Activated CD4-positive, alpha-beta T cell treated with anti-CD3 and anti-CD28 coated beads for 1 hour (primary cell): ENCODE results near the gene METTL27.
"Not testable (repeated sequence)": the region's sequence is repeated elsewhere in the genome, so short reads cannot be mapped to it uniquely, and the experiment has no call there.

Experiments
- DNase-seq: peaks from one replicate; pipeline ENCODE4 v3.0.0-alpha.2; 2020

Gene METTL27

DNA sequence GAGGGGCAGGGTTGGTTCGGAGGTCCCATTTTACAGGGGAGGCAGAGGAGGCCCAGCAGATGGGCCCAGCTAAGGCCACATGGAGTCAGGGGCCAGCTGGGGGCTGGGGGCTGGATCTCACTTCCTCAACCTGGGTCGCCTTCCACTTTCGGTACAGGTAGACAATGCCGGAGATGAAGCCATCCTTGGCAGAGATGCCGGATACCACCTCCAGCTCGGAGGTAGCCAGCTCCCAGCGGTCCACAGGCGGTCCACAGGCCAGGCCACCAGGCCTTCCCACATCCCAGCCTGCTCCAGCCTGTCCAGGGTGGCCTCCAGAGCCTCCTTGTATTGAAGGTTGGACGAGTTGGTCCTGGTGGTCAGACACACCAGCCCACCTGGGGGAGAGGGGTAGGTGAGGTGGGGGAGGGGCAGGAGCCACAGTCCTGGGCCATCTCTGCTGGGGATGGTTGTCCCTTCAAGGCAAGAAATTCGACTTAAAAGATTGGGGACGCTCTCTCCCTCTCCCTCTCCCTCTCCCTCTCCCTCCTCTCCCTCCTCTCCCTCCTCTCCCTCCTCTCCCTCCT lies 7.6 kb downstream of the METTL27 start:
- no peak for DNase-seq

DNA sequence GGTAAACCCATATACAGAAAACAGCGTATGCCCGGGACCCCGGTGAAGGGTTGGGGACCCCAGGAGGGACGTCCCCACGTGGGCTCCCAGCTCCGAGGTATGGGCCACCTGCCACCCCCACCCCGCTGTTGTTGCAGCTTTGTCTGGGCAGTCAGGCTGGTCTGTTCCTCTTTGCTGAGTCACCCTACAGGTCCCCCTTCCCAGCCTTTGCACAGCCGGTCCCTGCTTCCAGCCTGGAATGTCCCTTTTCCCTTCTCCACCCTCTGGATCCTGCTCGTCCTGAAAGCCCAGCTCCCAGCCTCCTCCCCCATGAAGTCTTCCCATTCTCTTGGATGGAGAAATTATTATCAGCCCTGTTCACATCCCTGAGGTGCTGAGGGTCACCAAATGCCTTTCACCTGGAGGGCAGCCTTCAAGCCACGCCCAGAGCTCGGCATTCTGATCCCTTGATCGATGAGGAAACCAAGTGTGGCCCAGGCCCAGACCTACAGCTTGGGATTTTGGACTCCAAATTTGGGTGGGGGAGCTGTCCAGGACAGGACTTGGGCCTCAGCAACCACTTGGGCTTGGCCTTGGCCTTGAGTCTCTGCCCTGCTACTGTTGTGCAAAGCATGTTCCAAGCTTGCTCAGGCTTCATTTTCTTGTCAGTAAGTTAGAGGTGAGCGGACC lies 8.9 kb downstream of the METTL27 start:
- DNase-seq, result no peak

GRCh38 chr7:73832806-73833205 lies 9.5 kb downstream of the METTL27 start:
- no peak for DNase-seq

- DNase-seq, result no peak
These were observed 10.3 kb downstream of the METTL27 start for GRCh38 chr7:73831834-73832651.

DNA sequence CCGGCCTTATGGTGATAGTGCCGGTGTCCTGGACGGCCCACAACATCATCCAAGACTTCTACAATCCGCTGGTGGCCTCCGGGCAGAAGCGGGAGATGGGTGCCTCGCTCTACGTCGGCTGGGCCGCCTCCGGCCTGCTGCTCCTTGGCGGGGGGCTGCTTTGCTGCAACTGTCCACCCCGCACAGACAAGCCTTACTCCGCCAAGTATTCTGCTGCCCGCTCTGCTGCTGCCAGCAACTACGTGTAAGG lies 10.8 kb downstream of the METTL27 start:
- DNase-seq, result no peak

DNA sequence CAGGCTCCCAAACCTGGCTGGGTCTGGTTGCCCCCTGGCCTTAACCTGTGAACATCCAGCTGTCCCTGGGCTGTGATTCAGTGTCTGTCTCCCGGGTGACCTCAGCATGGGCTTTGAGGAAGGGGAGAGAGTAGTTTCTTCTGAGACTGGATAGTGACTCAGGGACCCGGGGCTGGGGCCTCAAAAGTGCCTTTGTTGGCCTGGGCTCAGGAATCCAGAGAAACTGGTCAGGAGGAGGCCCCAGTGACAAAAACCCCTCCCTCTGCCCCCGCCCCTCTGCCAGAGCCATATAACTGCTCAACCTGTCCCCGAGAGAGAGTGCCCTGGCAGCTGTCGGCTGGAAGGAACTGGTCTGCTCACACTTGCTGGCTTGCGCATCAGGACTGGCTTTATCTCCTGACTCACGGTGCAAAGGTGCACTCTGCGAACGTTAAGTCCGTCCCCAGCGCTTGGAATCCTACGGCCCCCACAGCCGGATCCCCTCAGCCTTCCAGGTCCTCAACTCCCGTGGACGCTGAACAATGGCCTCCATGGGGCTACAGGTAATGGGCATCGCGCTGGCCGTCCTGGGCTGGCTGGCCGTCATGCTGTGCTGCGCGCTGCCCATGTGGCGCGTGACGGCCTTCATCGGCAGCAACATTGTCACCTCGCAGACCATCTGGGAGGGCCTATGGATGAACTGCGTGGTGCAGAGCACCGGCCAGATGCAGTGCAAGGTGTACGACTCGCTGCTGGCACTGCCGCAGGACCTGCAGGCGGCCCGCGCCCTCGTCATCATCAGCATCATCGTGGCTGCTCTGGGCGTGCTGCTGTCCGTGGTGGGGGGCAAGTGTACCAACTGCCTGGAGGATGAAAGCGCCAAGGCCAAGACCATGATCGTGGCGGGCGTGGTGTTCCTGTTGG lies 11.4 kb downstream of the METTL27 start, which contains the start of gene CLDN4:
Gene CLDN4, plus strand, starts transcription at position 316 of the 903 bp plus-strand sequence. Its CDS starts 206 bp downstream, at position 522.
- DNase-seq, result no peak

- no peak for DNase-seq
These were observed 12.2 kb downstream of the METTL27 start for GRCh38 chr7:73829921-73830680.

GRCh38 chr7:73829505-73829904 lies 12.8 kb downstream of the METTL27 start:
- DNase-seq, result no peak

GRCh38 chr7:73828972-73829371 lies 13.3 kb downstream of the METTL27 start:
- DNase-seq, result no peak

DNA sequence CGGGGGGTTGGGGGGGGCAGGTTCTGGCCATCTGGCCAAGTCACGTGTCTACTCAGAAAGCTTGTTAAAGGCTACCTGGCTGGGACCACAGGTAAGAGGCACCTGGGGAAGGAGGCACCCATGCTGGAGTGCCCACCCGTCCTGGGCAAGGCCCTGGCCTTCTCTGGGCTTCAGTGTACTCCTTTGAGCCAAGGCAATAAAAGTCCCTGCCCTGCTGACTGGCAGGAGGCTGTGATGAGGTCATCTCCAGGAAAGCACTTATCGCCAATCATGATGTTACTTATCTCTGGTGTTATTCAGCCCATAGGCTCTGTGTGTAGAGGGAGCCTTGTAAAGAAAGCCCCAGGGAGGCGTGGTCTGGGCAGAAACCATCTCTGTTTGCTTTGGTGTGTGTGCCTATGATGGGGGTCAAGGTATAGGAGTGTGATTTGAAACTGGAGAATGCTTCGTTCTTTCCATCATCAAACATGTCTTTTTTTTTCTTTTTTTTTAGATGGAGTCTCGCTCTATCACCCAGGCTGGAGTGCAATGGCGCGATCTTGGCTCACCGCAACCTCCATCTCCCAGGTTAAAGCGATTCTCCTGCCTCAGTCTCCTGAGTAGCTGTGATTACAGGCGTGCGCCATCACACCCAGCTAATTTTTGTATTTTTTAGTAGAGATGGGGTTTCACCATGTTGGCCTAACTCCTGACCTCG lies 14.1 kb downstream of the METTL27 start:
- DNase-seq, result no peak

GRCh38 chr7:73827567-73828106 lies 14.7 kb downstream of the METTL27 start:
- DNase-seq, result no peak

- DNase-seq, result no peak
These were observed 17.3 kb downstream of the METTL27 start for GRCh38 chr7:73824986-73825385.

GRCh38 chr7:73823873-73824592 lies 18.3 kb downstream of the METTL27 start:
- no peak for DNase-seq

- DNase-seq, result no peak
These were observed 19.1 kb downstream of the METTL27 start for GRCh38 chr7:73823257-73823656.

DNA sequence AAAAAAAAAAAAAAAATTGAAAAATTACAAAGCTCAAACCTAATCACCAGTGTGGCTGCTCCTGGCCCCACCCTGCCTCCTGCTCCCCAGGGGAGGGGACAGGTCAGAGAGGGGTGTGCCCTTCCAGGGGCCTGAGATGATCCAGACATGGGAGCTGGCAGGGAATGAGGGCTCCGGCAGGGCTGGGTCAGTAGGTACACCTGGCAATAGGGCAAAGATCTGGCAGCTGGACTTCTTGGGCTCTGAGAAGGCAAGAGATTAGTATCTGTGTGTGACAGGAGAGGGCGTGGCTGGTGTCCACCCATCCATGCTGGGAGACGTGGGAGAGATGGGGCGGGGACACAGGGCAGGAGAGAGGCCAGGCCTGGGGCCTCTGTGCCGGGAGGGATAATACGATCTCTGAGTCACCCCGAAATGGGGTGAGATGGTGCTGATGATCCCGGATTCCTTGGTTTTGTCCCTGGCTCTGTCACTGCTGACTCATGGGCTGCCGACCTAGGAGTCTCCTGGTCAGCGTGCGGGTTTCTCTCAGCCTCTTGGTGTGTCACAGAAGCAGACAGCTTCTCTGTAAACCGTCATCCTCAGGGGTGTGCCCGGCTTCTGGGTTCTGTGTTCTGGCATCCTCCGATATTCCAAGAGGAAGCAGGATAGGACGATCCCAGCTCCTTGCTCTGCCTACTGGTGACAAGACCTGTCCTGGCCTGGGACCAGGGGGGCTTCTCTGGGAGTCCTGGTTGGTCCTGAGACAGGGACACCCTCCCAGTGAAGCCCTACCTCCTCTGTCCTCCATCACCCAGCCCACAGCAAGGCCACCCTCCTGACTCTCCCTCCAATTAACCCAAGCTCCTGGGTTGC lies 19.8 kb downstream of the METTL27 start:
- no peak for DNase-seq

DNA sequence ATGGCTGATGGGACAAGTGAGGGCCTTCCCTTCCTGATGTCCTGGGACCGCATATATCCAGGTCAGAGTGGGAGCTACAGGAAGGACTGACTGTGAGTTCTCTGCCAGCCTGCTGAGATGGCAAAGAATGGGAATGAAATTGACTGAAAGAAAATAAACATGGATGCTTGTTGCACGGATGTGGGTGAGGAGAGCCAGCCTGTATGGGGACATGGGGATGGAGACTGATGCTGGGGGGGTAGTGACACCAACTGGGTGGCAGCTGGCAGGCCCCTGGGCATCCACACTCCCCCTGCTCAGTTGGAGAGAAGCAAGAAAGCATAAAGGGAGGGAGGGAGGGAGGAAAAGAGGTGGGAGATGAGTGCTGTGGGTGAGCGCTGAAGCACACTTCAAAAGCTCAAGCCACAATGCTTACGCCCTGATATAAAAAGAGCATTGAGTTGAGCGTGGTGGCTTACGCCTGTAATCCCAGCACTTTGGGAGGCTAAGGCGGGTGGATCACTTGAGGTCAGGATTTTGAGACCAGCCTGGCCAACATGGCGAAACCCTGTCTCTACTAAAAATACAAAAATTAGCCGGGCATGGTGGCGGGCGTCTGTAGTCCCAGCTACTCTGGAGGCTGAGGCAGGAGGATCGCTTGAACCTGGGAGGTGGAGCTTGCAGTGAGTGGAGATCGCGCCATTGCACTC lies 20.6 kb downstream of the METTL27 start:
- not testable (repeated sequence) for DNase-seq

GRCh38 chr7:73820013-73820412 lies 22.3 kb downstream of the METTL27 start:
- no peak for DNase-seq

- DNase-seq, result no peak
These were observed 25.2 kb downstream of the METTL27 start for GRCh38 chr7:73817121-73817520.

DNA sequence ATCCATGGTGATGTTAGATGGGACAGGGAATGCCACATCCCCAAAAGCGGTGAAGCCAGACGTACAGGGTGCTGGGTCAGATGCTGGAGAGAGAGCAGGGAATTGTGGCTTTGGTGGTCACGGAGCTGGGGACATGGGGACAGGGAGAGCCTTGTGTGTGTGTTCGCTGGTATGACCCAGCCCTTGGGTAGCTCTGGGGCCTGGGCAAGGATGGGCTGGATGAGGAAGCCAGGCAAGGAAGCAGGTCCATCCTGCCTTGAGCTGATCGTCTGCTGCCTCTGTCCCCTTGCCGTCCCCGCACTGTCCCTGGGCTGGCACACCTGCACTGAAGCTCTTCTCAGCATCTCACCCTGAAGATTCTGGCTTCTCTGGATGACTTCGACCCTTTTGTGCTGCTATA lies 26.9 kb downstream of the METTL27 start:
- DNase-seq, result no peak
